Left colon (tissue), 2 donors: ENCODE measurements around the gene AP5S1. TPM values are rescaled to one million over a fixed set of nuclear protein-coding genes. Genes with fewer than 3 reads are reported as not detected.

Experiments
- ATAC-seq: fragments of 200-7000 bp; cut with Tn5 transposase; one replicate; pipeline ENCODE4 v1.9.1; 2020; ENCODE audit warnings: mild to moderate bottlenecking, moderate library complexity
- DNase-seq, 2 donors: peaks; one replicate each; pipeline ENCODE4 v3.0.0-alpha.2; 2020
- intact Hi-C, 2 donors: fragments of 100-400 bp; cut with DNase I in 1 of 2; cut with micrococcal nuclease in 1 of 2; formaldehyde crosslinking; loops; one replicate each; pipeline versions ENCODE4 v1.11.2 to v1.14.0; 2022; cut with DNase I, micrococcal nuclease
- long read RNA-seq: library from polyadenylated mRNA; unstranded; transcript quantifications from one replicate; pipeline ENCODE4 v2.0.0, GENCODE V29; 2021
- total RNA-seq, 2 donors: library from RNA; stranded (reverse); fragmentation: NEBNext Ultra II Directional; extraction: Animal tissue kit (Norgen Biotek cat#: 25700); gene quantifications; one replicate each; pipeline ENCODE4 v1.2.1, GENCODE V29; 2021
- donor health status: DM: no; HTN: no; CAD: no.
- donor health status: DM: yes; HTN: yes; CAD: no.

Gene AP5S1
- 10 to 100 TPM; 14.2 to 19.3 TPM for total RNA-seq
- long read RNA-seq, full-length matches to known transcripts: 12 of 18 reads
- long read RNA-seq, partial matches to known transcripts: 6 of 18 reads
- long read RNA-seq, other reads (novel, unspliced or antisense): 0 of 18 reads

GRCh38 chr20:3820048-3820900 lies at the start of gene AP5S1:
AP5S1 (plus strand) TSS chr20:3820547; CDS start chr20:3822118, 1,571 bp downstream.
- ATAC-seq (peak; percentile 87), DNase-seq (peak; percentile 97 to 99)
- intact Hi-C loops: no loop called here

- intact Hi-C loops: no loop called here
- no peak for ATAC-seq
- no peak for DNase-seq
These were observed 48.7 kb upstream of the AP5S1 start for GRCh38 chr20:3771552-3772058.

GRCh38 chr20:3775457-3776108 lies 44.8 kb upstream of the AP5S1 start:
- ATAC-seq: no peak
- no peak for DNase-seq
- intact Hi-C loops: no loop called here

GRCh38 chr20:3777381-3777715 lies 43.0 kb upstream of the AP5S1 start:
- intact Hi-C loops: no loop called here
- DNase-seq (peak in 1 of 2 donors; percentile 34), ATAC-seq (no peak)

- intact Hi-C loops: no loop called here
- peak; percentile 66 to 72 for DNase-seq
- ATAC-seq: peak; percentile 56
These were observed 42.4 kb upstream of the AP5S1 start for GRCh38 chr20:3777716-3778629.

- intact Hi-C loops: no loop called here
- ATAC-seq (no peak), DNase-seq (no peak)
These were observed 41.4 kb upstream of the AP5S1 start for GRCh38 chr20:3778976-3779375.

- peak; percentile 67 to 83 for DNase-seq
- peak; percentile 79 for ATAC-seq
- intact Hi-C loops: no loop called here
These were observed 39.0 kb upstream of the AP5S1 start, which contains the start of gene SPEF1 for GRCh38 chr20:3781153-3781910. SPEF1 (minus strand) TSS chr20:3781448; CDS start chr20:3781287, 161 bp downstream.

GRCh38 chr20:3782597-3782996 lies 37.8 kb upstream of the AP5S1 start:
- intact Hi-C loops: no loop called here
- ATAC-seq: no peak
- no peak for DNase-seq

- intact Hi-C loops: no loop called here
- no peak for ATAC-seq
- no peak for DNase-seq
These were observed 37.3 kb upstream of the AP5S1 start for GRCh38 chr20:3783068-3783489.

GRCh38 chr20:3783511-3784195 lies 36.7 kb upstream of the AP5S1 start:
- intact Hi-C loops: no loop called here
- ATAC-seq: no peak
- no peak for DNase-seq

GRCh38 chr20:3784216-3784853 lies 36.0 kb upstream of the AP5S1 start:
- DNase-seq: no peak
- no peak for ATAC-seq
- intact Hi-C loops: no loop called here

- ATAC-seq: no peak
- DNase-seq: no peak
- intact Hi-C loops: no loop called here
These were observed 35.5 kb upstream of the AP5S1 start for GRCh38 chr20:3784863-3785239.

GRCh38 chr20:3785240-3786125 lies 34.9 kb upstream of the AP5S1 start:
- no peak for ATAC-seq
- DNase-seq: no peak
- intact Hi-C loops: no loop called here

GRCh38 chr20:3786126-3786484 lies 34.2 kb upstream of the AP5S1 start:
- ATAC-seq (peak; percentile 24), DNase-seq (peak; percentile 57 to 71)
- intact Hi-C loops: no loop called here

GRCh38 chr20:3786665-3787323 lies 33.6 kb upstream of the AP5S1 start, which contains the start of gene CENPB:
CENPB (minus strand) TSS chr20:3786740; CDS start chr20:3786483, 257 bp downstream.
- intact Hi-C loops: no loop called here
- ATAC-seq (peak; percentile 83), DNase-seq (peak; percentile 78 to 93)
